HG03159 (cell line): Measurements from ENCODE around the gene TCF7L2.

Source experiments
- ATAC-seq: cut with Tn5 transposase; IDR thresholded peaks from one replicate; pipeline ENCODE4 v1.9.1; 2021; ENCODE audit warnings: mild to moderate bottlenecking, moderate library complexity; ENCODE audit not compliant: unreplicated experiment

TCF7L2 gene

GRCh38 chr10:113042868-113043267, 92.8 kb downstream of the TCF7L2 start:
- ATAC-seq, result no peak

- no peak for ATAC-seq
Measured at GRCh38 chr10:113044016-113044755, 94.1 kb downstream of the TCF7L2 start.

- no peak for ATAC-seq
Measured at GRCh38 chr10:113045147-113046055, 95.4 kb downstream of the TCF7L2 start.

GRCh38 chr10:113047151-113047550, 97.1 kb downstream of the TCF7L2 start:
- no peak for ATAC-seq

- no peak for ATAC-seq
Measured at GRCh38 chr10:113047605-113047962, 97.5 kb downstream of the TCF7L2 start.

GRCh38 chr10:113047963-113048781, 98.1 kb downstream of the TCF7L2 start:
- no peak for ATAC-seq

- ATAC-seq, result no peak
Measured at GRCh38 chr10:113049881-113050280, 99.8 kb downstream of the TCF7L2 start.

- no peak for ATAC-seq
Measured at GRCh38 chr10:113052076-113052830, 102.2 kb downstream of the TCF7L2 start.

GRCh38 chr10:113053091-113053490, 103.0 kb downstream of the TCF7L2 start:
- no peak for ATAC-seq

GRCh38 chr10:113053881-113054280, 103.8 kb downstream of the TCF7L2 start:
- ATAC-seq, result no peak

- no peak for ATAC-seq
Measured at GRCh38 chr10:113055458-113055857, 105.4 kb downstream of the TCF7L2 start.

- no peak for ATAC-seq
Measured at GRCh38 chr10:113056030-113056429, 106.0 kb downstream of the TCF7L2 start.

GRCh38 chr10:113056441-113057021, 106.5 kb downstream of the TCF7L2 start:
- no peak for ATAC-seq

- ATAC-seq, result no peak
Measured at GRCh38 chr10:113057948-113058522, 108.0 kb downstream of the TCF7L2 start.

GRCh38 chr10:113058523-113059370, 108.7 kb downstream of the TCF7L2 start:
- ATAC-seq, result no peak

GRCh38 chr10:113059371-113059780, 109.3 kb downstream of the TCF7L2 start:
- ATAC-seq, result no peak

- ATAC-seq, result no peak
Measured at GRCh38 chr10:113060201-113061053, 110.4 kb downstream of the TCF7L2 start.

- ATAC-seq, result no peak
Measured at GRCh38 chr10:113061054-113061430, 111.0 kb downstream of the TCF7L2 start.
